Measurements from ENCODE around the gene INTS6.
A peak's percentile ranks its signal among the peaks of the same experiment; 100 is the strongest.
"Not testable (repeated sequence)": the region's sequence is repeated elsewhere in the genome, so short reads cannot be mapped to it uniquely, and the experiment has no call there.

INTS6 gene

GRCh38 chr13:51455532-51455931, 2.7 kb upstream of the INTS6 start:
- DNase-seq, result no peak

GRCh38 chr13:51453959-51454703, 1.3 kb upstream of the INTS6 start:
- peak; percentile 62 for DNase-seq

DNA sequence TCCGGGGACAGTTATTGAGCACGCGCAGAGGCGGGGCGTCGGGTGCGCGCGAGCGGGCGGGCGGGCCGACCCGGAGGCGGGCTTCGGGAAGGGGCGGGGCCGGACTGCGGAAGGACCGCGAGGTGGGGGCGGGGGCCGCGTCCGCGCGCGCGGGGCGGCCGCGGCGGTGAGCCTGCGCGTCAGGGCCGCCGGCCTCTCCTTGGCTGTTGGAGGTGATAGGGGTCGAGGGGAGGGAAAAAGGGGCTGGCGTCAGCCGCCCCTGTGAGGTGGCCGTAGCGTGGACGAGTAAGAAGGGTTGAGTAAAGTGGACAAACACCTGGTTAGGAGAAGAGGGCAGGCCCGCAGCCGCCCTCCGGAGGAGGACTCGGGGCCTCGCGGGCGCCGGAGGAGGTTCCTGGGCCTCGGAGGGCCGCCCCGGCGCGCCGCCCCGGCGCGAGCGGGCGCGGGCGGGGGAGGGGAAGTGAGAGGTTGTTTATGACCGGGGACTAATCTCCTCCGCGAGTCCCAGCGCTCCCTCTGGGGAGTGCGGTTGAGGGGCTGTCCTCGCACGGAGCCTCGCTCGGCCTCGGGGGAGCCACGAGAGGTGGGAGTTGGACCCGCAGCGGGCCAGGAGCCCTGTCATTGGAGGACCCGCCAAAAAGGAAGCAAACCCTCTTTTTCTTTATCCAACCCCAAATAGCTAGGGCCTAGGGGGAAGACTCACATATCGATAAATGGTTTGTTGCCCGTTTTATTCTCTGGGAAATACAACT, 547 bp upstream of the INTS6 start:
- DNase-seq, result peak; percentile 62

DNA sequence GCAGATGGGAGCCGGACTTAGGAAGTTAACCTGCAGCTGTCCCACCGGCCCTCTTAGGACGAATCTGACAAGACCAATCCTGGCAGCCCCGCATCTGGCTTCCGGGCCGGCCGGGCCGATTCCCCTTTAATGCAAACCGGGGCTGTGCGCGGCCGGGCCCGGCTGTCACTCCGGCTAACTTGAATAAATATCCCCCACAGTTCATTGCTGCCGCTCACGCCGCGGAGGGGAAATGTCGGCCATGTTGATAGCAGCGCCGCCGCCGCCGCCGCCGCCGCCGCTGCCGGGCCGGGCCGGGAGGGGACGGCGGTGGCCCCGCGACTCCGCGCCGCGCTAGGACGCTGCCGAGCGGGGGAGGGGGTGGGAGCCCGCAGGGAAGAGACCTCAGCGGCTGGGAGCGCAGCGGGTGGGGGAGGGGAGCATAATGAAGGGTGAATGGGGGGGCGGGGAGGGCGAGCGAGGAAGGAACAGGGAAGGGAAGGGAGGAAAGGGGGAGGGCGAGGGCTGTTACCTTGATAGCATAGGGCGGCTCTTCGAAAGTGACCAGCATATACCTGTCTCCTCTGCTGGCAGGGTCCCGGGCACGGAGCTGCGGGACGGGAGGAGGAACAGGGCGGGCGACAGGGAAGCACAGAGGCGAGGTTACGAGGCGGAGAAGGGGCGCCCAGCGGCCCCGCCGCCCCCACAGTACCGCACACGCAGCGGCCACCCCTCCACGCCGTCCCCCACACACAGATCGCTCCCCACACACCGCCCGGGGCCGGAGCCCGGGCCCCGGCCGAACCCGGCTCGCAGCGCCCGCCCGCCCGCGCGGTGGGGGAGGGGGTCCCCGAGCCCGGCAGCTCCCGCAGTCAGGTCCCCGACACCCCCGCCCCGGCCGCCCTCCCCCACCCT, 1.1 kb downstream of the INTS6 start:
- DNase-seq, result peak; percentile 27

GRCh38 chr13:51451134-51451466, 1.7 kb downstream of the INTS6 start:
- DNase-seq, result no peak

GRCh38 chr13:51449018-51449417, 3.8 kb downstream of the INTS6 start:
- no peak for DNase-seq

- peak; percentile 9 for DNase-seq
These were observed 7.9 kb downstream of the INTS6 start for GRCh38 chr13:51444922-51445321.

- no peak for DNase-seq
These were observed 12.5 kb downstream of the INTS6 start for GRCh38 chr13:51440381-51440780.

DNA sequence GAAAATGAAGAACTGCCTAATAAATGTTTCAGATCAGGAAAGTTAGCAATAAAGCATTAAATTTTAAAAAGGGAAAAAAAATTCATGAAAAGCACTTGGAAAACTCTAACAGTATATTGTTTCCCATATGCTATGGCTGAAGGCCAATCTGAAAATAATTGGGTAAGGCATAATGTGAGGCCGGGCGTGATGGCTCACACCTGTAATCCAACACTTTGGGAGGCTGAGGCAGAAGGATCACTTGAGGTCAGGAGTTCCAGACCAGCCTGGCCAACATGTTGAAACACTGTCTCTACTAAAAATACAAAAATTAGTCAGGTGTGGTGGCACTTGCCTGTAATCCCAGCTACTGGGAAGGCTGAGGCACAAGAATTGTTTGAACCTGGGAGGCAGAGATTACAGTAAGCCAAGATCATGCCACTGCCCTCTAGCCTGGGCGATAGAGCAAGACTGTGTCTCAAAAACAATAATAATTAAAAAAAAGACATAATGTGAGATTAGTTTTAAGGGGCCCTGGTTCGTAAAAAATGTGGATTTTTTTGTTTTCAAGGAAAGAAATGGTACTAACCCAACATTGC, 15.2 kb downstream of the INTS6 start:
- no peak for DNase-seq

GRCh38 chr13:51435002-51435578, 17.7 kb downstream of the INTS6 start:
- DNase-seq, result peak; percentile 33

DNA sequence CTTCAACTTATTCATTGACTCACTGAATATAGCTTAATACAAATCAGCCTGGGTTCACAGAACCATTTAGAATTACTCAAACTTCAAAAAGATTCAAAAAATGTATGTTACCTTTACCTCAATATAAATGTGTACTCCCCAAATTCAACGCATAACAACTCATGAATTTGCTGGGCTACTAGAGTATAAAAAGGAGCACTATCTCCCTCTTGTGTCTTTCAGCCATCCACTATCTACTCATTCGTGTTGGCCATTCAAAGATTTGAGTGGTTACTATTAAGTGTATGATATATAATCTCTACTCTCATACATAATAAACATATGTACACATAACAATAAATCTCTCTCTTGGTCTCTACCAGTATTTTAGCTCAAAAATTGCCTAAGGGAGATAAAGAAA, 20.3 kb downstream of the INTS6 start:
- DNase-seq, result no peak

DNA sequence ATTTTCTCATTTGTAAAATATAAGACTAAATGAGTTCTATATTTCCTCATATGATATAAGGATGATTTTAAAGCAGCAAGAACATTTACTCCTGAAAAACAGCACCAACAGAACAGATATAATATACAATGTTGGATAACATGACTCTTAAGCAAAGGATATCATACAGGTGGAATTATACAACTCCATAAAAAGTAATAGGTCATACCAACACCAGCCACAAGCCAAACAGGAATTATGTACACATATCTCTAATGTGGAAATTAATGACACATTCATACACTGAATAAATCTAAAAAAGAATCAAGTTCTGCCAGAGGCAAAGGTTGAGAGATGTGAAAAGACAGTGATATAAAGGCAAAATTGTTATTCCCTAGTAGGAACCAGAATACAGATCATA, 25.9 kb downstream of the INTS6 start:
- no peak for DNase-seq

- no peak for DNase-seq
These were observed 27.3 kb downstream of the INTS6 start for GRCh38 chr13:51425410-51426042.

- DNase-seq, result no peak
These were observed 29.1 kb downstream of the INTS6 start for GRCh38 chr13:51423766-51424165.

- no peak for DNase-seq
These were observed 30.4 kb downstream of the INTS6 start for GRCh38 chr13:51422484-51422883.

DNA sequence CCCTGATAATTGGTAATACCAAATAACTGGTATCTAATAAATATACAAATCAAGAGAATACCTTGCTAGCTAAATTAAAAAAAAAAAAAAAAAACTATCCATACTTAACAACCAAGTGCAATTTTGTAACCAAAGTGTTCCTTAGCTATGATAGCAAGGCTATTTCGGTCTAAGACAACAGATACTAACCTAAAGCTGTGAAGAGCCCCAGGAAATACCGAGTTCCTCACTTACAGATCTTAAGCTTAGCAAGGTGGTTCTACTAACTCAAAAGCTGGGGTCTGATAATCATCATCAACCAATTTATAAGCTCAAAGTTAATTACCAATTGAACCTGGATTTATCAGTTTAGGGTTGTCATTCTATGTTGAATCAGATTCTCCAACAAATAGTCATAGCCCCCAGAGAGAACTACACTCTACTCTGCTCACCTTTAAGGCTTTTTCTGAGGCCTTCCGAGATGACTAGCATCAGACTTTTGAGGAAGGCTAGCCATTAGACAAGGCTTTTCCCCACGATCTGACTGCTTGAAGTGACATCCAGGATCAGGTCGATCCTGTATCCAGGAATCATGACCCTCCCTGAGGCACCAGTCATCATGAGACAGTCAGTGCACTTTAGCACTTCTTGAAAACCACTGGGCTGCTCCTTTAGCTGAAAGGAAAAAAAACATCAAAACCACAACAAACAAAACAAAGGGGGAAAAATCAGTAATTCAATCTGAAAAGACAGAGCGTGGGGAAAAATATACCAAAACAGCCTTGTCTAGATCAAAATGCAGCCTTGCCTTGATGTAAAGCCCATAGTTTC, 31.9 kb downstream of the INTS6 start:
- DNase-seq, result no peak

- DNase-seq, result no peak
These were observed 33.7 kb downstream of the INTS6 start for GRCh38 chr13:51419001-51419636.

DNA sequence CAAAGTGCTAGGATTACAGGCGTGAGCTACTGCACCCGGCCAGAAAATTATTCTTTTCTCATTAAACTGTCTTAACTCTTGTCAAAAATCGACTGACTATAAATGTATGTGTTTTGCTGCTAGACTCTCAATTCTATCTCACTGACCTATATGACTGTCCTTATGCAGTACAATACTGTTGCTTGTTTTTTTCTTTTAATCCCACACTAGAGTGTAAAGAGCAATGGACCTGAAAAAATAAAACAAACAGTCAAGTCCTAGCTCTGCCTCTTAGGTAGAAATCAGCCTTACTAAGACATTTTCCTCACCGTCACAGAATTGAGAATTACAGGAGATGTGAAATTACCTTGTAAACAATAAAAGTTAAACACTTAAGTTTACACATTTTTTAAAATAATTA, 35.1 kb downstream of the INTS6 start:
- DNase-seq, result no peak

DNA sequence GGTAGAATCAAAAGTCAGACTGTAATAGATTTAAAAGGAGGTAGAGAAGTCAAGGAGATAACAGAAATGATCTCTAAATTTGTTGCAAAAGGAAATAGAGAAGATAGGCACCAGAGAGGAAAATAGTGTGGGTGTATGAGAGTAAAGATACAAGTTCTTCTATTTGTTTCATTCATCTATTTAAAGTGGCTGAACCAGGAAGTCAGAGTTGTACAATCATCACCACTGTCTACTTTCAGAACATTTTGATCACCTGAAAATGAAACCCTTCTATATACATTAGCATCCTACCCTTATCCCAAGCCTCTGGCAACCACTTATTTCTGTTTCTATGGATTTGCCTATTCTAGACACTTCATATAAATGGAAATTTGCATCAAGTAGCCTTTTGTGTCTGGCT, 36.7 kb downstream of the INTS6 start:
- DNase-seq, result no peak

GRCh38 chr13:51415339-51415738, 37.5 kb downstream of the INTS6 start:
- DNase-seq, result not testable (repeated sequence)

DNA sequence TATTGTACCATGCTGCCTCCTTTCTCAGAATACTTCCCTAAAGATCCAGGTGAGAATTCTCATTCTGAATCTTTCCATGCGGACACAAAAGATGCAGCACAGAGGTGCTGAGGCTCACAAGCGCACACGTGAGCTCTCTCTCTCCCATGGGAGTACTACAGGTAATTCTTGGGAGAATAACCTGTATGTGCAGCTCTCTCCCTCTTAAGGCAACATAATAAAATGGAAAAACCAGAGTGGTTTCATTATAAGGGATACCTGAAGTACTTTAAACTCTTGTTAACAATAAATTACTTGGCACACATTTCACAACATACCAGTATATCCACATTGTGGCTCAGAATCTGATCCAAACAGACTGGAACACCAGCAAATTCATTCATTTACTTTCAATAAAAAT, 40.4 kb downstream of the INTS6 start:
- DNase-seq, result no peak

Data from NCI-H1694 treated with DMSO at 0.1 percent for 48 hours (cell line).